GDM1 (cell line): ENCODE measurements around the gene SCAND1.
"Not testable (repeated sequence)": the region's sequence is repeated elsewhere in the genome, so short reads cannot be mapped to it uniquely, and the experiment has no call there.

ENCODE experiments used
- DNase-seq: peaks from one replicate; lab custom pipeline; 2025; lab: John Stamatoyannopoulos, UW

SCAND1 gene

GRCh38 chr20:35959291-35959690 is 5.0 kb upstream of the SCAND1 start:
- DNase-seq, result not testable (repeated sequence)

GRCh38 chr20:35956616-35957015 is 2.3 kb upstream of the SCAND1 start:
- DNase-seq, result no peak

- DNase-seq, result no peak
These were observed 577 bp upstream of the SCAND1 start for GRCh38 chr20:35954907-35955251.

- peak; percentile 54 for DNase-seq
These were observed 709 bp downstream of the SCAND1 start for GRCh38 chr20:35953387-35954199.

- no peak for DNase-seq
These were observed 1.6 kb downstream of the SCAND1 start for GRCh38 chr20:35952480-35953386.

GRCh38 chr20:35952080-35952479 is 2.2 kb downstream of the SCAND1 start:
- not testable (repeated sequence) for DNase-seq

GRCh38 chr20:35950093-35950492 is 4.2 kb downstream of the SCAND1 start:
- DNase-seq, result no peak

GRCh38 chr20:35947907-35948306 is 6.4 kb downstream of the SCAND1 start:
- DNase-seq, result no peak

GRCh38 chr20:35947489-35947888 is 6.8 kb downstream of the SCAND1 start:
- no peak for DNase-seq

GRCh38 chr20:35942243-35942642 is 12.1 kb downstream of the SCAND1 start:
- DNase-seq, result no peak

- DNase-seq, result no peak
These were observed 12.7 kb downstream of the SCAND1 start for GRCh38 chr20:35941620-35942019.

- DNase-seq, result no peak
These were observed 15.0 kb downstream of the SCAND1 start for GRCh38 chr20:35939264-35939663.

- DNase-seq, result no peak
These were observed 20.3 kb downstream of the SCAND1 start for GRCh38 chr20:35934050-35934449.

- no peak for DNase-seq
These were observed 25.0 kb downstream of the SCAND1 start for GRCh38 chr20:35929301-35929700.

GRCh38 chr20:35920523-35920922 is 33.8 kb downstream of the SCAND1 start:
- DNase-seq, result no peak

GRCh38 chr20:35918021-35918420 is 36.3 kb downstream of the SCAND1 start:
- DNase-seq, result no peak

GRCh38 chr20:35917077-35917476 is 37.2 kb downstream of the SCAND1 start:
- no peak for DNase-seq

GRCh38 chr20:35912881-35913280 is 41.4 kb downstream of the SCAND1 start:
- no peak for DNase-seq

GRCh38 chr20:35910254-35910653 is 44.0 kb downstream of the SCAND1 start:
- no peak for DNase-seq

- DNase-seq, result no peak
These were observed 44.5 kb downstream of the SCAND1 start for GRCh38 chr20:35909796-35910195.

- no peak for DNase-seq
These were observed 45.1 kb downstream of the SCAND1 start for GRCh38 chr20:35909176-35909575.

- DNase-seq, result no peak
These were observed 46.3 kb downstream of the SCAND1 start for GRCh38 chr20:35908007-35908406.
